T-helper 1 cell treated with Interleukin-12 subunit alpha and Interleukin-12 subunit beta and Interleukin-4 antibody, amounts not matched to agents 30 ng/mL and 1 ng/mL, for 36 hours (primary cell): Measurements from ENCODE around the gene LIPC. TPM values are rescaled to one million over a fixed set of nuclear protein-coding genes. Genes with fewer than 3 reads are reported as not detected.

Experiments
- intact Hi-C: fragments of 100-400 bp; cut with micrococcal nuclease; formaldehyde crosslinking; loops from one replicate; pipeline ENCODE4 v1.15.1; 2024
- total RNA-seq: library from RNA; stranded (reverse); gene quantifications from 2 replicates; pipeline ENCODE4 v1.2.3, GENCODE V29; 2022

LIPC gene
- total RNA-seq, result 3.6 and 4.4 TPM in 2 replicates

GRCh38 chr15:58431221-58432149 lies at the start of gene LIPC:
Gene LIPC, plus strand, starts transcription at chr15:58431991. Its CDS starts 42 bp downstream, at chr15:58432033.
- intact Hi-C loops, result no loop called here

- intact Hi-C loops, result loop anchor here (5.0 kb wide), 1 partner anchor 112 kb away; no protein-coding TSS in a partner anchor
Observed at GRCh38 chr15:58383876-58384275, 47.9 kb upstream of the LIPC start.

- intact Hi-C loops, result loop anchor here (5.0 kb wide), 1 partner anchor 112 kb away; no protein-coding TSS in a partner anchor
Observed at GRCh38 chr15:58384667-58385066, 47.1 kb upstream of the LIPC start.

GRCh38 chr15:58386081-58386480 lies 45.7 kb upstream of the LIPC start:
- intact Hi-C loops, result no loop called here

GRCh38 chr15:58386641-58387040 lies 45.1 kb upstream of the LIPC start:
- intact Hi-C loops, result no loop called here

GRCh38 chr15:58387130-58387529 lies 44.7 kb upstream of the LIPC start:
- intact Hi-C loops, result no loop called here

GRCh38 chr15:58388211-58388610 lies 43.6 kb upstream of the LIPC start:
- intact Hi-C loops, result no loop called here

- intact Hi-C loops, result no loop called here
Observed at GRCh38 chr15:58390118-58390517, 41.7 kb upstream of the LIPC start.

GRCh38 chr15:58390655-58391054 lies 41.1 kb upstream of the LIPC start:
- intact Hi-C loops, result no loop called here

GRCh38 chr15:58391088-58391487 lies 40.7 kb upstream of the LIPC start:
- intact Hi-C loops, result no loop called here

- intact Hi-C loops, result no loop called here
Observed at GRCh38 chr15:58392141-58392540, 39.6 kb upstream of the LIPC start.

GRCh38 chr15:58392611-58393161 lies 39.1 kb upstream of the LIPC start:
- intact Hi-C loops, result no loop called here

GRCh38 chr15:58393241-58393662 lies 38.5 kb upstream of the LIPC start:
- intact Hi-C loops, result no loop called here

- intact Hi-C loops, result no loop called here
Observed at GRCh38 chr15:58396181-58396580, 35.6 kb upstream of the LIPC start.

GRCh38 chr15:58398071-58398470 lies 33.7 kb upstream of the LIPC start:
- intact Hi-C loops, result no loop called here

- intact Hi-C loops, result no loop called here
Observed at GRCh38 chr15:58398643-58399042, 33.1 kb upstream of the LIPC start.

GRCh38 chr15:58399739-58400138 lies 32.1 kb upstream of the LIPC start:
- intact Hi-C loops, result no loop called here

GRCh38 chr15:58401276-58401675 lies 30.5 kb upstream of the LIPC start:
- intact Hi-C loops, result no loop called here

GRCh38 chr15:58401991-58402649 lies 29.7 kb upstream of the LIPC start:
- intact Hi-C loops, result no loop called here

GRCh38 chr15:58403581-58403980 lies 28.2 kb upstream of the LIPC start:
- intact Hi-C loops, result no loop called here

- intact Hi-C loops, result no loop called here
Observed at GRCh38 chr15:58404020-58404419, 27.8 kb upstream of the LIPC start.

GRCh38 chr15:58404722-58405121 lies 27.1 kb upstream of the LIPC start:
- intact Hi-C loops, result no loop called here
